NOMO-1 treated with dmso at 0.1 percent for 144 hours (cell line): ENCODE data around the gene VTI1A.

Experiments
- DNase-seq: peaks from one replicate; lab custom pipeline; 2025; ENCODE audit not compliant: unreplicated experiment; lab: John Stamatoyannopoulos, UW

The VTI1A gene

GRCh38 chr10:112671743-112672142 lies 224.7 kb downstream of the VTI1A start:
- DNase-seq = no peak

- no peak for DNase-seq
Measured at GRCh38 chr10:112672706-112673105, 225.7 kb downstream of the VTI1A start.

GRCh38 chr10:112675560-112676083 lies 228.6 kb downstream of the VTI1A start:
- DNase-seq = no peak

GRCh38 chr10:112677689-112678088 lies 230.7 kb downstream of the VTI1A start:
- DNase-seq = no peak

GRCh38 chr10:112678581-112678980 lies 231.6 kb downstream of the VTI1A start:
- DNase-seq = no peak

DNA sequence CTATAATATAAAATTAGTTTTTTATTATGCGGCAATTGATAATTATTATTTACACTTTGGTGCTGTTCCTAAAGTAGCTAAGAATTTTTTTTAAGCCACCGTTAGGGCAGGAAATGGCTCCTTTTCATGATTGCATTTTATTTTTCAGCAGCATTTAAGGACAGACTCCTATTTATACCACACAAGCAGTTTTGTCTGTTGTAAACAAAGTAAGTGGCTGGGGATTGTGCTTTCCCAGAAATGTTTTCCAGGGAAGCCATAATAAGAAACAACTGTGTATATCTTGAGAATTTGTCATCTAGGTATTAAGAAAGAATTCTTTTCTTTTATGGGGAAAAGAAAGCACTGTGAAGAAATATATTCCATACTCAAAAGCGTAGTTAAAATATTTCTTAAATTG lies 232.0 kb downstream of the VTI1A start:
- no peak for DNase-seq

DNA sequence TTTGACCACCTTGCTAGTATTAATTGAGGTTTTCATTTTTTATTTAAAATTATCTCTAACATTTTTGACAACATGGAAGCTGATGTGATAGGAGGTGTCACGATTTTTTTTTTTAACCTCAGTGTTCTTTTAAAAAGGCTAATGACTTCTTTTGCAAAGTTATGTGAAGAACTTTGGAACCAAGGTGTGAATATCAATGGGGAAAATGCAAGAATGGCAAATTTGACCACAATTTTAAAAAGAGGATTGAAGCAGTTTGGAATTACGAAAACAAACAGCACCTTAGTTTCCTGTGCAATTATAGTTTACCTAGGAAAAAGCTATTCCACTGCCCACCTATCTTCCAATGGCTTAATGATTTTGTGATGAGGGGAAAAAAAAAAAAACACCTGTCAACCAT lies 232.4 kb downstream of the VTI1A start:
- no peak for DNase-seq

DNA sequence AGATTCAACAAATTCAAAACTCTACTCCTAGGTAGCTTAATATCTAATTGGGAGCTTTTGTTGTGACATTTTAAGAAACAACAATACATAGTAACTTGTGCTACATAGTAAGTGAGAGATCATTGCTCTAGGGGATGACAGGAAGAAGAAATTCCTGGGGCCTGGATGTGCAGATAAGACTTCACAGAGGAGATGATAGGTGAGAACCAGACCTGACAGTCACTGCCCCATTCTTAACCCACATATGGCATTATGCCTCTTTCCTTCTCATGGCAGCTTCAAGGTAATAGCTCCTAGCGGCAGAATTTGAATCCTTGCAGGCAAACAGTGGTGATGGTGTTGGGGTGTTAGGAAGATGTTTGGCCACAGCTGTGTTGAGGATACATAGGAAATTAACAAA lies 233.6 kb downstream of the VTI1A start:
- no peak for DNase-seq

- DNase-seq = no peak
Measured at GRCh38 chr10:112687647-112688046, 240.6 kb downstream of the VTI1A start.

- DNase-seq = no peak
Measured at GRCh38 chr10:112689327-112690072, 242.5 kb downstream of the VTI1A start.

DNA sequence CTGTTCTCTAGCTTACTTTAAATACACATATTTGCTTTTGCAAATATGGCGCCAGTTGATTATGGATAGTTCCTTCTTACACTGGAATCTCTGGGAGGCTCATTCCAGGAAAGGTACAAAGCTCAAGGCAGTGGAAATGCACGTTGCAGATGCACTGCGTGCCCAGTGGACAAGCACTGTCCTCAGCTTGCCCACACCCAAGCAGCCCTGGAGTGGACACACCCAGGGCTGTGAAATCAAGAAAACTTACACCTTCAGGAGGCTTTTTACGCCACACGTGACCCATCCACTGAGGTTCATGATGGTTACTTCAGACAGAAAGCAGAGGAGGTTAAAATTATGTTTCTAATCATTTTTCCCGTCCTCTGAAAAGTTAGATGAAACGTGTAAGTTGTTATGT lies 248.5 kb downstream of the VTI1A start:
- DNase-seq = no peak

- no peak for DNase-seq
Measured at GRCh38 chr10:112696592-112696991, 249.6 kb downstream of the VTI1A start.

DNA sequence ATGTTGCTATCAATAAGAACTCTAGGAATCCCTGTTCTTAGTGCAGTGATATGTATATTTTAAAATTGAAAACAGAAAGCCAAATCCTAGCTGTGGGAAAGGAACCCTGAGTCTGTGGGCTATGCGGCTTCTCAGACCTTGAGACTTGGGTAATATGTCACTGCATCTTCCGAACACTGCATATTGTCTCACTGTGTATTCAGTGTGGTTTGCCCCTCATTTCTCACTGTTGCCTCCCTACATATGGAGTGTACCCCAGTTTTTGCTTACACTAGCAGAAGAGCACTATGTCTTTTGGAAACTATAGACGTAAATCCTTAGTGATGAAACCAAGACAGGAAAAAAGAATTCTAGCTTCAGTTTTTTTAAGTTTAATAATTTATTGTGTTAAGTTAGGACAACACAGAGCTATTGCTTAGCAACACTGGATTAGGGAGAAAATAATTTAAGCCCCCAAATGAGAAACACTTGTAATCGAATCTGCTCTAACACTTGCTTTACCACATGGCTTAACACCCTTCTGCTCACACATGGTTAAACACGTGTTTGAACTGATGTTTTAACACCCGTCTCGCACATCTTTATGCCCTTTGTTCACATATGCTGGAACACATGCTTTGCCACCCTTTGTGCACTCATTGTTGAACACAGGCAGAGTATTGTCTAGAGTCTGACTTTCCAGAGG lies 251.3 kb downstream of the VTI1A start:
- no peak for DNase-seq

DNA sequence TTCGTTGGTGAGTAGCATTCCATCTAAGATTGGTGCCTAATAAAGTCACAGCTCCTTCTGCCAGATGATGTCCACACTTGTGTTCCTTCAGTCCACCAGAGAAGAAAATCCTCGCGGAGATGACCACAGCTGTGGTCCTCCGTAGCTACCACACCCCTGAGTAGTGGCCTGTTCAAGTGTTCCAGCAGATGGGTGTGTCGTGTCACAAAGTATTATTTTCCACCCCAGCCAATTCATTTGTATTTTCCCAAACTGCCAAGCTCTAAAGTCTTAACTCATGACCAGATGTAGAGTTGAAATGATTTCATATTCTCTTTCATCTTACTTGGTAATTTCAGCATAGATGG lies 251.8 kb downstream of the VTI1A start:
- no peak for DNase-seq

GRCh38 chr10:112700215-112700671 lies 253.2 kb downstream of the VTI1A start:
- no peak for DNase-seq

- no peak for DNase-seq
Measured at GRCh38 chr10:112701211-112701877, 254.3 kb downstream of the VTI1A start.

GRCh38 chr10:112701878-112702255 lies 254.9 kb downstream of the VTI1A start:
- peak; percentile 6 for DNase-seq

- no peak for DNase-seq
Measured at GRCh38 chr10:112706577-112706976, 259.6 kb downstream of the VTI1A start.

- no peak for DNase-seq
Measured at GRCh38 chr10:112708461-112708860, 261.4 kb downstream of the VTI1A start.

DNA sequence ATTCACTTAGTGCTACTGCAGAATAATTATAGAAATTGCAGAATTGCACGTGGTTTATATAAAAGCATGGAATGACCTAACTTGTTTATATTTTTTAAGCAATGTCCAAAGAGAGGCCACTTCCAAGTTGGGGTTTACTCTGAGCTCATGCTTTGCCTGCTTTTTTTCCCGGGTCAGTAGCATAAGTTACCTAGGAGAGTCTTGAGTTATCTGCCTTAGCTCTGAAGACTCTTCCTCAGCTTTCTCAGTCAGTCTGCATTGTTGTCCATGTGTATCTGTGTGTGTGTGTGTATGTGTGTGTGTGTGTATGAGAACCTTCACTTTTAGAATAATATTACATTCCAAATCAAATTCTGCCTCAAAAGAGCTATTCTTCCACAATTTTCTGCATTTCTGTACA lies 263.5 kb downstream of the VTI1A start:
- DNase-seq = no peak

GRCh38 chr10:112711366-112711765 lies 264.4 kb downstream of the VTI1A start:
- DNase-seq = no peak

DNA sequence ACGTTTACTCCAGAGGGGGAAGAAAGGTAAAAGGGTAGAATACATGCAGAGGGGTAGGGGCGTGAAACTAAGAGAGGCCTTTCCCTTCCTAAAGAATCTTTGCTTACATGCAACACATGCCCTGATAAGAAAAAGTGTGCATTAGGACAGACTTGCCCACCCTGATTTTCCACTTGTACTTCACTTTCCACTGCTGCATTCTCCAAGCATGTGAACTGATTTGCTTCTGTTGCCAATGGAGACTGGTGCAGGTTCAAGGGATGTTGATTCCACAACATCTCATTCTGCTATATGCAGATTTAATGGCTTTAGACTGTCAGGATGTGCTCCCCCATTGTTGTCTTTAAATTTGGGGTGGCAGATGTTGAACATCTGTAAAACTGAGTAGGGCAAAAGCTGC lies 265.5 kb downstream of the VTI1A start:
- no peak for DNase-seq
